PC-3 (cell line): ENCODE data around the gene IDS.

ENCODE experiments used
- EZH2 ChIP-seq: fragments of 300-600 bp; sonication (generic); IDR thresholded peaks from one replicate; pipeline ENCODE4 v1.6.1; 2017; ENCODE audit warnings: antibody characterized with exemption, mild to moderate bottlenecking, low read length; ENCODE audit not compliant: unreplicated experiment
- EZH2phosphoT487 ChIP-seq: fragments of 300-600 bp; sonication (generic); IDR thresholded peaks from 2 replicates; pipeline ENCODE4 v1.6.1; 2018; ENCODE audit warnings: mild to moderate bottlenecking, antibody characterized with exemption, low read length, borderline replicate concordance
- TF ChIP-seq, protein P1 (sequence below): fragments of 300-600 bp; sonication (generic); conservative IDR thresholded peaks from 2 replicates; pipeline ENCODE4 v1.5.1; 2017; ENCODE audit warnings: antibody characterized with exemption, low read depth, mild to moderate bottlenecking, low read length

DNA sequence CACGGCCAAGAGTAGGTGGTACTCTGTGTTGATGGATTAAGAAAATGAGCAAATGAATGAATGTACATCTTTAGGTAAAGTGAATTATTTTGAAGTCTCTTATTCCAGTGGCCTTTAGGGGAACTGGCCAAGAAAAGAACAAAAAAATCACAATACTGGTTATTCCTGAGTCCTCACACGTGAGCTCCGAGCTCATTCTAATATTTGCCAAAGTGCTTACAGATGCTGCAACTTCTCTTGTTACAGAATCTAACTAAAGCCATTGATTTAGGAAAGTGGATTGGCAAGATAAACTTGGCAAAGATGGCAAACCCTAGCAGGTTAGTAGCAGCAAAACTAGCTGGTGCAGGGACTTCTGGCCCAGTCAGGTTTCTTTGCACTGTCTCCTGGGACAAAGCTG, 37.6 kb downstream of the IDS start:
- TF ChIP-seq, protein P1, sequence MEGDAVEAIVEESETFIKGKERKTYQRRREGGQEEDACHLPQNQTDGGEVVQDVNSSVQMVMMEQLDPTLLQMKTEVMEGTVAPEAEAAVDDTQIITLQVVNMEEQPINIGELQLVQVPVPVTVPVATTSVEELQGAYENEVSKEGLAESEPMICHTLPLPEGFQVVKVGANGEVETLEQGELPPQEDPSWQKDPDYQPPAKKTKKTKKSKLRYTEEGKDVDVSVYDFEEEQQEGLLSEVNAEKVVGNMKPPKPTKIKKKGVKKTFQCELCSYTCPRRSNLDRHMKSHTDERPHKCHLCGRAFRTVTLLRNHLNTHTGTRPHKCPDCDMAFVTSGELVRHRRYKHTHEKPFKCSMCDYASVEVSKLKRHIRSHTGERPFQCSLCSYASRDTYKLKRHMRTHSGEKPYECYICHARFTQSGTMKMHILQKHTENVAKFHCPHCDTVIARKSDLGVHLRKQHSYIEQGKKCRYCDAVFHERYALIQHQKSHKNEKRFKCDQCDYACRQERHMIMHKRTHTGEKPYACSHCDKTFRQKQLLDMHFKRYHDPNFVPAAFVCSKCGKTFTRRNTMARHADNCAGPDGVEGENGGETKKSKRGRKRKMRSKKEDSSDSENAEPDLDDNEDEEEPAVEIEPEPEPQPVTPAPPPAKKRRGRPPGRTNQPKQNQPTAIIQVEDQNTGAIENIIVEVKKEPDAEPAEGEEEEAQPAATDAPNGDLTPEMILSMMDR, result no peak
- TF ChIP-seq EZH2, result no peak
- no peak for TF ChIP-seq EZH2phosphoT487
